ENCODE results near the gene TSPEAR.

- TF ChIP-seq POLR2AphosphoS5 (IDR thresholded peaks at IDR 0.05; ENCODE audit: low read depth, low read length) (no peak), POLR2A (IDR thresholded peaks at IDR 0.05; ENCODE audit: low read depth, low read length) (no peak), TAF1 (IDR thresholded peaks at IDR 0.05; ENCODE audit: low read depth, low read length) (no peak), PAX5 (IDR thresholded peaks at IDR 0.05; ENCODE audit: insufficient read depth, low read length, severe bottlenecking) (no peak)
Observed at GRCh38 chr21:44569861-44570517, 141.4 kb downstream of the TSPEAR start.
